Spleen (tissue), 11 donors: ENCODE results near the gene CBARP. TPM values are rescaled to one million over a fixed set of nuclear protein-coding genes. Genes with fewer than 3 reads are reported as not detected.

ENCODE experiments used
- DNase-seq: peaks from one replicate; pipeline ENCODE4 v3.0.0-alpha.2; 2020
- H3K27ac ChIP-seq, 8 donors: fragments of 200-600 bp; sonication (generic) in 7 of 8; 1 replicate in 4 of 8; 2 replicates in 4 of 8; pipeline versions ENCODE4 v1.5.0 to v1.8.0; 2016 to 2021; ENCODE audit warnings: inconsistent platforms in 4 of 8, mild to moderate bottlenecking in 4 of 8, moderate library complexity in 1 of 8
- H3K27me3 ChIP-seq, 7 donors: fragments of 200-600 bp; sonication (generic) in 6 of 7; replicated peaks in 1 of 7; 1 replicate in 4 of 7; 2 replicates in 3 of 7; pipeline versions ENCODE4 v1.5.0 to v1.8.0; 2016 to 2021; ENCODE audit warnings: inconsistent platforms in 3 of 7, mild to moderate bottlenecking in 1 of 7
- H3K36me3 ChIP-seq, 6 donors: fragments of 200-600 bp; sonication (generic) in 5 of 6; 1 replicate in 4 of 6; 2 replicates in 2 of 6; pipeline versions ENCODE4 v1.5.0 to v1.8.0; 2016 to 2021; ENCODE audit warnings: inconsistent platforms in 2 of 6
- H3K4me1 ChIP-seq, 6 donors: fragments of 200-600 bp; sonication (generic) in 5 of 6; 1 replicate in 3 of 6; 2 replicates in 3 of 6; pipeline versions ENCODE4 v1.5.0 to v1.8.0; 2016 to 2021; ENCODE audit warnings: inconsistent platforms in 3 of 6
- H3K4me3 ChIP-seq, 8 donors: fragments of 200-600 bp; sonication (generic) in 7 of 8; 1 replicate in 4 of 8; 2 replicates in 4 of 8; pipeline versions ENCODE4 v1.5.0 to v1.8.0; 2016 to 2021; ENCODE audit warnings: inconsistent platforms in 4 of 8, mild to moderate bottlenecking in 4 of 8, moderate library complexity in 2 of 8
- H3K9me3 ChIP-seq, 8 donors: fragments of 200-600 bp; sonication (generic) in 7 of 8; 1 replicate in 4 of 8; 2 replicates in 4 of 8; pipeline versions ENCODE4 v1.5.0 to v1.8.0; 2016 to 2021; ENCODE audit warnings: inconsistent platforms in 4 of 8
- POLR2A ChIP-seq, 3 donors: fragments of 450-650 bp; IDR thresholded peaks; one replicate each; pipeline ENCODE4 v1.5.1; 2017; ENCODE audit warnings: antibody characterized with exemption in 3 of 3, mild to moderate bottlenecking in 1 of 3
- POLR2AphosphoS5 ChIP-seq, 3 donors: sonication (generic); formaldehyde crosslinking; IDR thresholded peaks; one replicate each; pipeline ENCODE4 v1.5.1; 2017; ENCODE audit warnings: antibody characterized with exemption in 3 of 3
- WGBS, 5 donors: extraction: QIAGEN DNeasy Blood & Tissue Kit in 3 of 5; methylation state at CpG; one replicate each; pipeline versions ENCODE4 v1.1.5 to v1.1.7; 2013 to 2018; 5-methylcytosine and 5-hydroxymethylcytosine counted together
- intact Hi-C: fragments of 100-400 bp; cut with DNase I; formaldehyde crosslinking; loops from one replicate; pipeline ENCODE4 v1.15.0; 2023; ENCODE audit warnings: low total_unique reads
- polyA plus RNA-seq, 3 donors: library from polyadenylated mRNA; stranded (reverse); fragments of 200-250 nt; gene quantifications; one replicate each; pipeline ENCODE4 v1.2.1, GENCODE V29; 2013
- total RNA-seq, 7 donors: library from RNA; depleted of rRNA in 3 of 7; stranded (reverse); fragments of >200 nt in 3 of 7; fragmentation: NEBNext Ultra II Directional in 4 of 7; extraction: Animal tissue kit (Norgen Biotek cat#: 25700) in 4 of 7; gene quantifications; one replicate each; pipeline versions ENCODE4 v1.1.0 to v1.2.1, GENCODE V29; 2016 to 2021
- TF ChIP-seq, protein P1 (sequence below), 11 experiments: fragments of 200-600 bp in 7 of 11; fragments of 450-650 bp in 4 of 11; sonication (generic) in 4 of 11; IDR thresholded peaks in 8 of 11; conservative IDR thresholded peaks in 3 of 11; 1 replicate in 7 of 11; 2 replicates in 4 of 11; pipeline versions ENCODE4 v1.4.0 to v1.8.0; 2016 to 2021; ENCODE audit warnings: antibody characterized with exemption in 11 of 11, inconsistent platforms in 4 of 11, mild to moderate bottlenecking in 1 of 11
- donor health status: healthy with polysubstance abuse.
- donor health status: DM: no; HTN: no; CAD: no; lungs with moderate emphysema.
- donor health status: DM: no; HTN: no; CAD: no.
- donor health status: Bipolar disorder and iron deficiency.
- donor health status: healthy.
- donor health status: DM: no; HTN: no; CAD: no.
- donor health status: DM: yes; HTN: yes; CAD: no.

The CBARP gene
- total and polyA plus RNA-seq, 10 donors: 0.05 to 1.2 (median 0.41) TPM; not detected in 2

DNA sequence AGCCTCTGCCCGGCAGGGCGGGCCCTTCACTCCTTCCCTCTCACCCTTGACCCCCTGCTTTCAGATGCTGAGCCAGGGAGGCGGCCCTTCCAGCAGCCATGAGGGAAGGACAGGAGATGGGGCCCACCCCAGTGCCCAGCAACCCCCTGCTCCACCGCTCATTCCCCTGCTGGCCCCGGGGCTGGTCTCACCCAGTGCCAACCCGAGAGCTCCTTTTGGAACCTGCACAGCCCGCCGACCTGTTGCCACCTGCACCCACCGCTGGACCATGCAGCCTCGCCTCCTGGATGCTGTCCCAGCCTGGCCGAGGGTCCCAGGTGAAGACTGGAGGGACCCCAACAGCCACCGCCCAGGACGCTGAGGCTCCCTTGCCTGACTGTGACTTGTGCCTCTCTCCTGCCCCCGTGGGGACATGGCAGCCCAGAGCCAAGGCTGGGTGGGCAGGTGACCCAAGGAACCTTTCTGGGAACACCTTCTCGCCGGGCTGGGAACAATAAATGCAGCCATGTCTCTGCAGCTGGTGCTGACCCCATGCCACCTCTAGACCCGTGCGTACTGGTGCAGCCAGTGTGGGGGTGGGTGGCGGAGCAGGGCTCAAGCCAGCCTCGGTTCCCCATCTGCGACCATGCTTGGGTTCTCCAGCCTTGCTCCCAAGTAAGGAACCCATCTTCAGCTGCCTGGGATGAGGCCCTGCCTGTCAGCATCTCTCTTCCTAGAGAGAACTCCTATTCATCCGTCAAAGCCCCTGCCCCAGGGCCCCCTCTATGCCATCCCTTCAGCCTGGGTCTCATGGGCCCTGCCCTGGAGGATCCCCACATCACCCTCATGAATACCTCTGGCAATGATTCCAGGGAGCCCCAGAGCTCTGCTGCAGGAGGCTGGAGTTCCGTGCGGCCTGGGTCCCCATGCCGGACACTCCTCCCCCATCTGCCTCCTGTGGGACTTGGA, 41.2 kb upstream of the CBARP start:
- peaks cover 6 to 52% (median 33%) of the 10 kb centered on the region in 6 donors for H3K36me3 ChIP-seq
- peaks cover 0 to 15% (median 13%) of the 10 kb centered on the region in 7 donors for H3K27me3 ChIP-seq
- no peak overlapping the region for H3K27ac ChIP-seq
- TF ChIP-seq POLR2AphosphoS5 (IDR thresholded peaks at IDR 0.05) (peak in 1 of 3 donors; percentile 21), POLR2A (IDR thresholded peaks at IDR 0.05) (no peak)
- TF ChIP-seq, protein P1, sequence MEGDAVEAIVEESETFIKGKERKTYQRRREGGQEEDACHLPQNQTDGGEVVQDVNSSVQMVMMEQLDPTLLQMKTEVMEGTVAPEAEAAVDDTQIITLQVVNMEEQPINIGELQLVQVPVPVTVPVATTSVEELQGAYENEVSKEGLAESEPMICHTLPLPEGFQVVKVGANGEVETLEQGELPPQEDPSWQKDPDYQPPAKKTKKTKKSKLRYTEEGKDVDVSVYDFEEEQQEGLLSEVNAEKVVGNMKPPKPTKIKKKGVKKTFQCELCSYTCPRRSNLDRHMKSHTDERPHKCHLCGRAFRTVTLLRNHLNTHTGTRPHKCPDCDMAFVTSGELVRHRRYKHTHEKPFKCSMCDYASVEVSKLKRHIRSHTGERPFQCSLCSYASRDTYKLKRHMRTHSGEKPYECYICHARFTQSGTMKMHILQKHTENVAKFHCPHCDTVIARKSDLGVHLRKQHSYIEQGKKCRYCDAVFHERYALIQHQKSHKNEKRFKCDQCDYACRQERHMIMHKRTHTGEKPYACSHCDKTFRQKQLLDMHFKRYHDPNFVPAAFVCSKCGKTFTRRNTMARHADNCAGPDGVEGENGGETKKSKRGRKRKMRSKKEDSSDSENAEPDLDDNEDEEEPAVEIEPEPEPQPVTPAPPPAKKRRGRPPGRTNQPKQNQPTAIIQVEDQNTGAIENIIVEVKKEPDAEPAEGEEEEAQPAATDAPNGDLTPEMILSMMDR (IDR thresholded peaks at IDR 0.05 in 8 of 11, conservative IDR thresholded peaks at IDR 0.05 in 3 of 11): no peak
- no peaks in the 10 kb centered on the region for H3K9me3 ChIP-seq
- peaks cover 28 to 73% (median 47%) of the 10 kb centered on the region in 6 donors for H3K4me1 ChIP-seq
- 89 to 95% (median 89%) methylated on average over 19 to 25 of the region's 25 CpGs for WGBS, 5 donors
- DNase-seq: peak; percentile 81
- no peak overlapping the region for H3K4me3 ChIP-seq
- intact Hi-C loops: loop anchor here (10.0 kb wide), 1 partner anchor 126 kb away; the partner anchor contains the start of genes DAZAP1 and GAMT

- no peak for TF ChIP-seq POLR2AphosphoS5 (IDR thresholded peaks at IDR 0.05)
- no peak for TF ChIP-seq POLR2A (IDR thresholded peaks at IDR 0.05)
- TF ChIP-seq, protein P1 (IDR thresholded peaks at IDR 0.05 in 8 of 11, conservative IDR thresholded peaks at IDR 0.05 in 3 of 11): no peak
- intact Hi-C loops: loop anchor here (10.0 kb wide), 1 partner anchor 127 kb away; the partner anchor contains the start of genes DAZAP1 and GAMT
- no peak overlapping the region for H3K4me3 ChIP-seq
- DNase-seq: no peak
- H3K27me3 ChIP-seq: peaks cover 0 to 6% (median 4%) of the 10 kb centered on the region in 7 donors
- no peaks in the 10 kb centered on the region for H3K9me3 ChIP-seq
- 85 to 91% (median 91%) methylated on average over 12 of the region's 12 CpGs for WGBS, 5 donors
- H3K27ac ChIP-seq: no peak overlapping the region
- H3K36me3 ChIP-seq: peaks cover 8 to 61% (median 42%) of the 10 kb centered on the region in 6 donors
- peaks cover 37 to 75% (median 50%) of the 10 kb centered on the region in 6 donors for H3K4me1 ChIP-seq
These were observed 40.3 kb upstream of the CBARP start for GRCh38 chr19:1278074-1278473.

GRCh38 chr19:1277061-1277460, 39.3 kb upstream of the CBARP start:
- Histone ChIP-seq H3K9me3 (no peaks in the 10 kb centered on the region), H3K27me3 (no peaks in the 10 kb centered on the region), H3K27ac (peak overlapping the region in 3 of 8 donors; percentile 100), H3K4me3 (no peak overlapping the region), H3K36me3 (peaks cover 10 to 71% (median 52%) of the 10 kb centered on the region in 6 donors), H3K4me1 (peaks cover 47 to 81% (median 58%) of the 10 kb centered on the region in 6 donors)
- intact Hi-C loops: loop anchor here (10.0 kb wide), 1 partner anchor 128 kb away; the partner anchor contains the start of genes DAZAP1 and GAMT
- TF ChIP-seq, protein P1 (IDR thresholded peaks at IDR 0.05 in 8 of 11, conservative IDR thresholded peaks at IDR 0.05 in 3 of 11): no peak
- peak in 1 of 3 donors; percentile 47 for TF ChIP-seq POLR2AphosphoS5 (IDR thresholded peaks at IDR 0.05)
- TF ChIP-seq POLR2A (IDR thresholded peaks at IDR 0.05): no peak
- 92 to 95% (median 93%) methylated on average over 15 of the region's 15 CpGs for WGBS, 5 donors
- peak; percentile 82 for DNase-seq
